Dermis blood vessel endothelial cell (primary cell): ENCODE measurements around the gene UBA3. TPM values are rescaled to one million over a fixed set of nuclear protein-coding genes. Genes with fewer than 3 reads are reported as not detected.

Source experiments
- DNase-seq: peaks from one replicate; pipeline ENCODE4 v3.0.0; 2010
- total RNA-seq: library from RNA; depleted of rRNA; stranded (reverse); fragments of >200 nt; gene quantifications from 2 replicates; pipeline ENCODE4 v1.2.3, GENCODE V29; 2014

Gene UBA3
- total RNA-seq: 67.5 and 74.2 TPM in 2 replicates

DNA sequence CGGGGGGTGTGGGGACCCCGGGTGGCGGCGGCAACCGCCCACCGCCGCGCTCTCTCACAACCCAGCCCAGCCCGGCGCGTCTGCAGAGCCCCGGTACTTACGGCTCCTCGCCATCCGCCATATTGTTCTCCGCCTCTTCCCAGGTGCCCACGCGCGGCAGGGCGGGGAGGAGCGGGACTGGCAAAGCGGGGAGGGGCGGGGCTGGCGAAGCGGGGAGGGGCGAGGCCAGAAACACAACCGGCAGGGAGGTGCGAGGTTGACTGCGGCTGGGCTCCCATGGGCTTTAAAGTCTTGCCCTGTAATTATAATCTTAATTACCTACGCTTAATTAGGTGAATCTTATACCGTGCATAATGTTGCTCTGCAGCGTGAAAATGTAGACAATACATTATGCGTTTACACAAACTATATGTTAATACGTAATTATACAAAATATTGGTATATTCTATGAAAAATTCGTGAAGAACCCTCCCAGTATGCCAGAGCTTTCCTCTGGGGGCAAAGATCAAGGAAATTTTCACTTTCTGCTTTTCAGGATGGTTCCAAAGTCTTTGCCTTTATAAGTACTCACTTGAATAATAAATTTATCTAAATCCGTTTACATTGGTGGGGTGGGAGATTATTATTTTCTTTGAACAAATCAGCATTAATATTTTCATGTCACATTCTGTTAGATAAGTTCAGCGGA, at the start of gene UBA3:
Gene UBA3 (minus strand): TSS at position 133 of the 688 bp plus-strand sequence. CDS start 12 bp downstream, at position 121.
- peak; percentile 93 for DNase-seq

DNA sequence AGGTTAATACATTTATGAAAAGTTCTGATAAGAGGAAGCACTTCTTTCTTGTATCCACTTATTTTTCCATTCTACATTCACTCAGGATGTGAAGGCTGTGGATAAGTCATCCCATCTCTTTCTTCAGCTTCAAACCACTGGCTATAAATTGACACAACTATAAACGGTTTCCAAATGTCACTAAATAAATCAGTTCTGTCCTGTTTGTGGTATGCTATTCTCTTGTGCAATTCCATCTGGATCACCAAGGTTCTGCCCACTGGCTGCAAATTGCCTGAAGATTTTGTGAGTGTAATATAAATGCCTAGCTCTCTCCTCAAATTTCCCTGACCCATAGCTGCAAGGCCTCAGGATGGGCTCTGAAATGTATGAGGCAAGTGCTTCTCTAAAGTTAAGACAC, 49.4 kb upstream of the UBA3 start:
- no peak for DNase-seq

DNA sequence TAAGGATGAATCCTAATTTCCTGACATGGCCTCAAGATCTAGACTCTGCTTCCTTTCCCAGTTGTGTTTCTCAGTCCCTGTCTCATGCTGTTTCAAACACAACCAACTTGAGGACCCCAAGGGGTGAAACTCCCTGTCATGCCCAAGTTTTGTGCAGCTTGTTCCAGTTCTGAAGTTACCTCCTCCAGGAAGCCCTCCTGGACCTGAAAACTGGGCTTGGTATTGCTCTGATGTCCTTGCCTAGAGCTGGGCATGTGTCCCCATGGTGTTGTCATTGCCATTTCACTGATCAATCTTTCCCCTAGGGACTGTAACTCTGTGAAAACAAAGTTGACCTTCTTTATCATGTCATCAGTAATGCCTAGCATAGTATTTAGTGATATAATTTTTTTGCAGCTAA, 48.3 kb upstream of the UBA3 start:
- DNase-seq: no peak

DNA sequence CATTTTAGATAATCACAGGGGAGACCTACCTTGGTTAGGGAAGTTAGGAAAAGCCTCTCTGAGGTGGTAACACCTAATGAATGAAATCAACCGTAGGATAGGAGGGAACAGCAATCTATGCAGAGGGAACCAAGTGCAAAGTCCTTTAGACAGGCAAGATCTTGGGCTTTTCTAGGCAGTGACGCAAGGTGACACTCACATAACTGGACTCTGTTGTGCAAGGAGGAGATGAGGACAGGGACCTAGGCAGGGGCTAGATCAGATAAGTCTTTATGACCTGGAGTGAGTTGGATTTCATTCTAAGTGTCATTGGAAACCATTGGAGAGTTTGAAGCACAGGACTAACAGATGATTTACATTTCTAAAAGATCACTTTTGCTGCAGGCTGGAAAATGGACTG, 46.8 kb upstream of the UBA3 start:
- DNase-seq: no peak

DNA sequence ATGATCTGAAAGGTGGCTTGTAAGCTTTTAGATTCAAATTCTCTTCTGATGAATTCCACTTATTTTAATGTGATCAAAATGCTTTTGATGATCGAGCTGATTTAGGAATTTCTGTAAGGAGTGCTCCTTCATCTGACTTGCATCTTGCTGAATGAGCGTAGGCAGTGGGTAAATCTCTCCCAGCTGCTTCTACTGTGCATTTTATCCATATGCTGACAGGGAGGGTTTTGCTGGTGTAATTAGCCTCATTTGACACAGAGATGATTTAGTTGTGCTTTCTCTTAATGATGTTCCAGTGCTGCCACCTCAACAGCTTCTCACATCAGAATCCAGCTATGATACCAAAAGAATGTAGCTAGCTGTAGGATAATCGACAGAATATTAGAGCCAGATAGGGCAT, 46.1 kb upstream of the UBA3 start:
- DNase-seq: no peak

DNA sequence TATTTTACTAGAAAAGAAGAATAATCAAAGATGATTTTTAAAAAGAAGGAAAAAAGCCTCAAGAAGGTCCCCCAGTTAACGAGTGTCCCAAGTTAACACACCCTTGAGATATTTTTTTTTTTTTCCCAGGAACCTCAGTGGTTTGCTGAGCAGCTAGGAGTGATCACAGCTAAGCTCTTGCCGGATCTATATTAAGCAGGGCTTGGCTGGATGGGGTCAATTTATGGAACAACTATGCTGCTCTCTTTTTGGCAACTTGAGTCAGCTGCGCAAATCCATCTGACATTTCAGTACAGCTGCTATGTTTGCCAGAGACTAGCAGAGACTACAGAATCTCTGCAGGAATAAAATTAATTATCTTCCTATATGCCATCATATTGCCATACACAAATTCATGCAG, 42.2 kb upstream of the UBA3 start, which contains the start of gene LMOD3:
Gene LMOD3 (minus strand): TSS at position 193 of the 400 bp plus-strand sequence. CDS start 209 bp downstream, outside the sequence.
- no peak for DNase-seq

DNA sequence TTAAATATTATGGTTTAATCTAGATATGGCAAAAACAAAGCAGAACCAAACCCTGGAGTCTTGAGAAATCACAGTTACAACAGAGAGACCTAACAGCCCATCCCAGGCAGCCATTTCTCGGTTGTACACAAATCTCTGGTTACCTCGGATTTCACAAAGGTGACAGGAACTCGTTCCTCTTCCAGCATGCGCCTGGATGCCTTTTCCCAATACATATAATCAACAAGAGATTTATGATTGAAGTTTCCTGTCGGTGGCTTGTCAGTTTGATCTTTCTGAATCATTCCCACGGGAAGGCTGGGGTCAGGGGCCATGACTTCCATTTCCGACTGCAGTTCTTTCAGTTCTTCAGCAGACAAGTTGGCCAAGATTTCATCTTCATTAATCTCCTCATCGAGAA, 41.8 kb upstream of the UBA3 start:
- DNase-seq: peak; percentile 55

DNA sequence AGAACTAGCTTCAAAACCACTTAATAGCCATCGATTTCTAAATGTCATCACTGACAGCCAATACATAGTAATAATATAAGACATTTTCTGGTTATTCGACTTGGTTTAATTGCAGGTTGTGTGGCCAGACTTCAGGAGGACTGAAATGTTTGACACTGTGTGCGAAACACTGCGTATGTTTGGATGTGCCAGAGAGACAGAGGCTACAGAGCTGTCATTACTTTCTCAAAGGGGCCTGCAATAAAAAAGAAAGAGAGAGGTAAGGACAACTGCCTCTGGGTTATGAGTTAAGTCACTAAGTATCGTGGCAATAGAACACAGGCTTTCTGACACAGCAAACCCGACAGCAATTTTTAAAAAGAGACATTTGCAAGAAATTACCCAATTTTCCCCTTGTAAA, 41.3 kb upstream of the UBA3 start:
- no peak for DNase-seq

DNA sequence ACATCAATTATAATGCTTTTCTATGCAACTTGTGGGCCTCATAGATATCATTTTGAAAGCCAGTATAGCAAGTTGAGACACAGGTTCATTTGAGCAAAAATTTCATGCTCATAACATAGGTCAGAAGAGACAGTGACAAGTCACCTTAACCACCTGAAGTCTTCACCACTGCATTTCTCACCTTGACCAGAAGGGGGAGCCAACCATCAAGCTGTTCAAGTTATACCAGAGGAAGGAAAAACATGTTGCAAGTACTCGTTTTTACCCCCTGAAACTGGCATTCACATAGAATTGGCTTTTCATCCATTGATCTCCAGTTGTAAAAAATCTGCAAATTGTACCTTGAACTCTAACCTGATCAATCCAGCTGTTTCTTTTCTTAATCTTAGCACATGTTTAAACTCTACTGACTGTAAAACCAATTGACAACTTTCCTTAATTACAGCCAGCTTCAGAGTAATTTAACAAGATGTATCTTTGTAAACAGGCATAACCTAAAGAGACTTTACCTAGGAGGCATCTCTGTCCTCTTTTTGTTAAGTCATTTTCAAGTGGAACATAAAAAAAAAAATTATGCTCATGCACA, 40.8 kb upstream of the UBA3 start:
- peak; percentile 93 for DNase-seq

DNA sequence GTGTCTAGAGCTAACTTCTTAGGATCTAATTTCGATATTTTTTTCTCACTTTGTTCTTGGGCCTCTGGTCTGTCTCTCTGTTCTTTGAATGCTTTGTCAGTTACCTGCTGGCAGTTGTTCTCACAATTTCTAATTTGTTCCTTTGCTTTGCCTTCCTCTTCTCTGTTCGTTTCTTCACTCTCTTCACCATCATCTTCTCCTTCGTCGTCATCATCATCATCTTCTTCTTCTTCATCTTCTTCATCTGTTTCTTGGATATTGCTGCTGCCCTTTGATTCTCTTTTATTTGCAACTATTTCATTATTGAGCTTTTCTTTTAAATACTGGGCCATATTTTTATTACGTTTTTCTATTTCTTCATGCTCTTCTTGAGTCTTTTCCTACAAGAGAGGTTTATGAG, 39.5 kb upstream of the UBA3 start:
- no peak for DNase-seq

DNA sequence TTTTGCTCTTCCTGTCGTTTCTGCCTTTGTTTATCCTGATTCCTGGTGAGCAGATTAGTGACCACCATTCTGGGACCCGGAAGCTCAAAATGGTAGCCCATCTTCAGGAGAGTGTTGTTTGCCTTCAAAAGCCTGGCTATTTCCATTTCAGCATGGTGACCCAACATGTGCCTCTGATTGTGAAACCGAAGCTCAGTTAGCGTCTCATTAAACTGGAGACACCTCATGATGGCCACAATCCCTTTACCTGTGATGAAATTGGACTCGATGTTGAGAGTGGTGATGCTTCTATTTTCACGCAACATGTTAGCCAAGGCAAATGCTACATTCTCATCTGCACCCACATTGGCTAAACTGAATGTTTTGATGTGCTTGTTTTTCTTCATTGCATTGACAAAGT, 39.0 kb upstream of the UBA3 start:
- DNase-seq: no peak

DNA sequence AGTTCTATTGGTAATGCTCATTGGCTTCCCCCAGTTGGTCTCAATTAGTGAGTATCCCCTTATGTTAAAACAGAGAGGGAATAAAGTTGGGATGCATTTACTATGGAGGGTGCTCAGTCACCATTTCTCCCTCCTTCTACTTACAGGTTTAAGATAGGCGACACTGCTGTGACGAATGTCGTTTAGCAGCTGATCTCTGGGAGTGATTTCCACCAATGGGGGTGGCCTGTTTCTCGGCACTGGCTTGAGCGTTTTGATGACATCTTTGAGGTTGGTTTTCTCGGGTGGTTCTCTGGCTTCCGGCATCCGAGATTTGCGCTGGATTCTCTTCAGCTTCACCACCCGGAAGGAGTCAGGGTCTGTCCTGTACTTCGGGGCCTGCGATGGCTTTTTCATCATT, 38.4 kb upstream of the UBA3 start:
- no peak for DNase-seq

DNA sequence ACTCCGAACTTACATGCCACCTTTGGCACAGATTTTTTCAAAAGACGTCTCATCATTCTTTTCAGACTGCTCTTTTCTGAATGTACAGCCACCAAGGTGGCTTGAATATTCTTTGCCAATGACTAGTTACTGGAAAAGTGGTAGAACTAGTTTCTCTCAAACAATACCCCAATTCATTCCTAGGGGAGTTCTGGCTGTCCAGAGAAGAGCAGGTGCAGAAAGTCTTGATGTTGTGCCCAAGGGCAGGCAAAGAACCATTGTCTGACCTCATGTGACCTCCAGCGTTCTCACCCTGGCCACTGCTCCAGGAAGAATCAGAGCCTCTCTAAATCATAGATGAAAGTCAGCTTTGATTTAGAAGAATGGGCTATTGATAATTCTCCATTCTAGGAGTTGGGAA, 36.7 kb upstream of the UBA3 start:
- DNase-seq: no peak

DNA sequence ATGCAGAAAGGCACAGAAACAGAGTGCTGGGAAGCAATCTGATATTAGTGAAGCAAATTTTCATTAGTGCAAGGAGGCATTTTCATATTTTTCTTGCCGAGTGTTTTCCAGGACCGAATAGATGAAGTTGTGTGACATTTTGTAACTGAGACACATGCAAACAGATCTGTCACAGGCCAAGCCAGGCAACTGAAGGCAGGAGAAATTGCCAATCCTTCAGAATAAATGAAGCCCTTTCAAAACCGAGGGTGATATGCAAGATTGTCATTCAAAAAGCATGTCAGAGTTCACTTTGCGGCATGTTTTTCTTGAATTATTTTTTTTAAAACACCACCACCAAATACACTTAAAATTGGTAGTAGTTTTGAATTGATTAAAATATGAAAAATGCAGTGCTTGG, 36.0 kb upstream of the UBA3 start:
- no peak for DNase-seq

DNA sequence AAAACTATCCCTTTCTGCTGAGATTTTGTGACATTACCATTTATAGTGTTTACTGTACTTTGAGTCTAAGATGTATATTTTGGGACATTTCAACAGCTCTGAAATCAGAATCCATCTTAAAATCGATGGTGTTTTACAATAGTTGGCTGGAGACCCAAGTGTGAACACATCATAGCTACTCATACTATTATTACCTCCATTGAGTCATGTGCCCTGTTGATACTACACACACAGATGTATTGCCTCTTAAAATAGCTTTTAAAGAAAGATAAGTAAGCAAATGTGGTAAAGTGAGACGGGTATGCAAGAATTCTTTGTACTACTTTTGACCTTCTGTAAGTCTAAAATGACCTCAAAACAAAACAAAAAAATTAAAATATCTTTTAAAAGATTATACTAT, 35.6 kb upstream of the UBA3 start:
- DNase-seq: peak; percentile 20

DNA sequence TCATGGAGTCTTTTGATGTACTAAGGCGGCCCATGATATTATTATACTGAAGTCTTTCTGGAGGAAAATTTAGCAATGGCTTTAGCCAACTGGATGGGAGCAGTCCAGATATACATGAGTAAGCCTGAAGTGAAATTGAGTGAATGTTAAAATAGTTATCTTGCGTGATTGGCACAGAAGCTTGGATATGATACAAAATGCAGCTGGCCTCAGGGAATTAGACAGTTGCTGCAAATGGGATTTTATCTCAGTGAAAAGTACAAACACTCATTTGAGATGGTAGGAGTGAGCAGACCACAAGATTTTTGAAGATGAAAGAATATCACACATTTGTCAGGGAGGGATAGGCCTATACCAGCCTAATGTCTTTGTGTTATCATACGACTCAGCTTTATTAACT, 33.4 kb upstream of the UBA3 start:
- no peak for DNase-seq

DNA sequence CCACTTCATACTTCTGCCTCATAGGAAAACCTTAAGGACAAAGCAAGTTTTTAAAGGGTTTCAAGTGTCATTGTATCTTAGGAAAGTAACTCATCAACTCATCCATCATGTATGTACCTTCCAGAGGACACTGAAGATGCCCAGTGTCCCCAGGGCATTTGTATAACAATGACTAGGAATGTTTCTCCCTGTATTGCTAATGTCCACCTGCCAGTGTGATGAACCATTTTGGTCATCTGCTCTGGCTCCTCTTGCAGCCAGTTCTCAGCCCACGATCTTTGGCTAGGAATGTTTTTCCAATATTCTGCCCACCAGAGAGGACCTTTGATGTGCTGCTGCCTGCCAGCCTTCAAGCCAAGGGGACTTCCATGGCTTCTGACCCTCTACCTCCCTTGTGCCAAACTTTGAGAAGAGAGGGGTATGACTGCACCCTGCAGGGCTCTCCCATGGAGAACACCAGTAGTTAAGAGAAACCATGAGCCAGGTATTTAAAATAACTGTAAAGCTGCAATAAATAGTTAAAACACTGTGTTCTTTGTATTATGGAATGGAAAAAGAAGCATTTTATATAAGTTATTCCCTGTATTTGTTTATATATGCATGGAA, 30.9 kb upstream of the UBA3 start:
- DNase-seq: no peak

DNA sequence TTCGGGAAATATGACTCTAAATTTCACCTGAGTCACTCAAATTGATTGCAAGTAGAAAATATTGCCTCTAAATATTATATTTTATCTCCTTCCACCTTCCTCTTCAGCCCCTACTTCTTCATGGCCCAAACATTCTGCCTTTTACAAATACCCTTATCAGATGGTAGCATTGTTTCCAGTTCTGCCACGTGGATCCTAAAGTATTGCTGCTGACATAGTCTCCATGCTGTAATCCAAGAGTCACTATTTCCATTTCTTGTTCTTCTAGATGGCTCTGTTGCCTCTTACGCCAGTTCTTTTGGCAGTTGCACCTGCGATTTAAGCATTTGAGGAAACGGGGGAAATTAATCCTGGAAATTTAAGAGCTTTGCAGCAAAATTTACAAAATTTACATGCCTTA, 28.6 kb upstream of the UBA3 start:
- DNase-seq: peak; percentile 19

DNA sequence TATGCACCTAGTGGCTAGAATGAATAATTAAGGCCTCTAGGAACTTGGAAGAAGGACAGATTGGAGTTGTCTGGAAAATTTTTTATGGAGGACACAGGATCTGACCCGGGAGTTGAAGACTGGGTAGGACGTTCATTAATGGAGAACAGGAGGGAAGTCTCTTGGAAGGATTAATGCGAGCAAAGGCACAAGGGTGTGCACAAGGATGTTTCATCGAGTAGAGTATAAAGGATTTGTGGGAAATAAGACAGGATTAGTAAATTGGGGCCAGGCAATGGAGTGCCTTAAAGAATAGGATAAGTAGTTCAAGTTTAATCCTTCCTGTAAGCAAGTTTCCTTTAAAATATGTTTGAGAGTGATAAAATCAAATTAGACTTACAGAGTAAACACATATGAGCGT, 27.7 kb upstream of the UBA3 start:
- no peak for DNase-seq

DNA sequence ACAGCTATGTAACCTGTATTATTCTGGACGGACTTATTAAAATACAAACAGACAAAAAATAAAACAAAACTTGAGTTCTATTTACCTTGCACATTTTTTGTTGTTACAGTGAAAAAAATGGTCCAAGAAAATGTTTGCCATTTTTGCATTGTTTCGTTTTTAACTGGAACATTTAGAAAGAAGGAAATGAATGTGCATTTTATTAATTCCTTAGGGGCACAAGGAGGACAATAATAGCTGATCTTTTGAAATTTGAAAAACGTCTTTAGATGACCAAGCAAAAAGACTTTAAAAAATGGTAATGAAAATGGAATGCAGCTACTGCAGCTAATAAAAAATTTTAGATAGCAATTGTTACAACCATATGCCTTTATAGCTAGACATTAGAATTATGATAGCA, 25.2 kb upstream of the UBA3 start:
- peak; percentile 30 for DNase-seq

DNA sequence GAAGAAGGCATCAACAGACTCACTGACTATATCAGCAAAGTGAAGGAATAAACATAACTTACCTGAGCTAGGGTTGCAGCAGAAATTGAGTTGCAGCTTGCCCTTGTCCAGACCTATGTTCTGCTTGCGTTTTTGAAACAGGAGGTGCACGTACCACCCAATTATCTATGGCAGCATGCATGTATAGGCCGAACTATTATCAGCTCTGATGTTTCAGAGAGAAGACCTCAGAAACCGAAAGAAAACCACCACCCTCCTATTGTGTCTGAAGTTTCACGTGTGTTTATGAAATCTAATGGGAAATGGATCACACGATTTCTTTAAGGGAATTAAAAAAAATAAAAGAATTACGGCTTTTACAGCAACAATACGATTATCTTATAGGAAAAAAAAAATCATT, 24.4 kb upstream of the UBA3 start:
- no peak for DNase-seq

DNA sequence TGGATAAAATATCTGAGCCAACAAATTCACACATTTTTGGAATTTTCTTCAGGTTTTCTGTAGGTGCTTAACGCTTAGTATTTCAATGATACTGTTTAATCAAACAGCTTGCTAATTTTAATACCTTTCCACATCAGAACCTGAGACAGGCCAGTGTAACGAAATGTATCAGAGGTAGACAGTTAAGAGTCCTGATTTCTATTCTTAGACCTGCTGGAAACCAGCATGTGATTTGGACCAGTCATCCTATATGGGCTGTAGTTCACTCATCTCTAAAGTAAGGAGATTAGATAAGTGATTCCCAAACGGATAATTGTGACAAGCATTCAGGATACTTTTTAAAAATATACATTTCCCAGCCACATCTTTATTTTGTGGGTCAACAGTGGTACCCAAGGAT, 23.0 kb upstream of the UBA3 start:
- DNase-seq: no peak

DNA sequence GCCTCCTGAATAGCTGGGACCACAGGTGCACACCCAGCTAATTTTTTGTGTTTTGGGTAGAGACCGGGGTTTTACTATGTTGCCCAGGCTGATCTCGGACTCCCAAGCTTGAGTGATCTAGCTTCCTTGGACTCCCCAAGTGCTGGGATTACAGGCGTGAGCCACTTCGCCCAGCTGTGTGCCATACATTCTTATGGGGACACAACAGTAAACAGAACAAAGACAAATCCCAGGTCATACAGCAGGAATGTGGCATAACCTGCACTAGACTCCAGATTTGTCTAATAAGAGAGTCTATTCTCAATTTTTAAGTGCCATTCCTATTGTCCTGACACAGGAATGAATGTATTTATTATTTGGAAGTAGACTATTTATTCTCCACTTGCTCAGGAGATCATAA, 22.2 kb upstream of the UBA3 start:
- DNase-seq: no peak

DNA sequence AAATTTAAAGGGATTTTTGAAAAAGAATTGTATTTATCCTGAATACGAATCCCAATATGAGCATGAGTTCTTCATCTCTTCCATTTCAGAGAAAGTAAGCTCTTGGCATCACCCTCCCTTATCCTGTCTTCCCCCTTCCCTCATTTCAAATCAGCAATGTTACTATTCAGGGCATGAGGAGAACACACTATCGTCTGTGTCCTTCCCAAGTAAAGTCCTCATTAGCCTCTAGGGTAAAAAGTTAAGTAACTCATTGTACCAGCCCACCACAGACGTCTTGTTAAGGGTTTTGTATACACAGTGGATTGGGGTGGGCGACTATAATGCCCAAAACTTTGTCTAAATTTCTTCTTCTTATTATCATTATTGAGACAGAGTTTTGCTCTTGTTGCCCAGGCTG, 19.4 kb upstream of the UBA3 start:
- DNase-seq: no peak
